ENCODE results near the gene C1QTNF6.

The C1QTNF6 gene

DNA sequence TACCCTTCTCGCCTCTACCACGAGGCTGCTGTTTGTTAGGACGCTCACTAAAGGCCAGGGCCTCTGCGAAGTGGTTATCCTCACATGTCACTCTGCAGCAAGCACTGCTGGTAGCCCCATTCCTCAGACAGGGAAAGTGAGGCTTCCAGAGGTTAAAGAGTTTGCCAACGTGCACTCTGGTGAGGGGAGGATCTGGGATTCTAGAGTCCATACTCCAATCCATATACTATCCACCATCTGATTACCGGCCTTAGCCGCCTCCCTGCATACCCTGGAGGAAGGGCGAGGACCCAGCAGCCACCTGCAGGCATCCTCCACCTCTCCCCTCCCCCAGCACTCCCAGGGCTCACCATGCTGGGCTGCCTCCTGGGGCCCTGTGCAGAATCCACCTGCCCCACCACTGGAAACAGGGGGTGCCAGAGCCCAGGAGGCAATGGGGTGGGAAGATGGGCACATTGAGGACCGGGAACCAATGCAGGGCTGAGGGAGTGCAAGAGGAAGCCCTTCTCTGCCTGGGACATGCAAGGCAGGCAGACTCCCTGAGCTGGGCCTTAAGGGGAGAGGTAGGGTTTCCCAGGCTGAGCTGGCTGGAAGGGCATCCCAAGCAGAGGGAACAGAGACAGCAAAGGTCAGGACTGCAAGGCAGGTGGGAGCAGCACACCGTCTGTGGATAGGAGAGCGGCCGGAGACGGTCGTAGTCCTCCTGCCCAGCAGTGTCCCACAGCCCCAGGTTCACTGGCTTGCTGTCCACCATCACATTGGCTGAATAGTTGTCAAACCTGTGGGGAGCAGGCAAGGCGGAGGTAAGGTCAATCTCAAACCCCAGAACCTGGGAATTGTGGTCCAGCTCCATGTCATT, 44.3 kb upstream of the C1QTNF6 start:
- Histone ChIP-seq H3K4me1 (ENCODE audit: insufficient read depth, insufficient read length) (peaks cover 10% of the 10 kb centered on the region), H3K4me3 (ENCODE audit: insufficient read length, low read depth) (no peak overlapping the region)
- TF ChIP-seq YY1 (IDR thresholded peaks at IDR 0.05; ENCODE audit: insufficient read depth, insufficient read length) (no peak), SUZ12 (IDR thresholded peaks at IDR 0.05; ENCODE audit: extremely low read depth, insufficient read depth, insufficient read length) (no peak), ZNF274 (IDR thresholded peaks at IDR 0.05; ENCODE audit: low read depth, low read length) (no peak)

DNA sequence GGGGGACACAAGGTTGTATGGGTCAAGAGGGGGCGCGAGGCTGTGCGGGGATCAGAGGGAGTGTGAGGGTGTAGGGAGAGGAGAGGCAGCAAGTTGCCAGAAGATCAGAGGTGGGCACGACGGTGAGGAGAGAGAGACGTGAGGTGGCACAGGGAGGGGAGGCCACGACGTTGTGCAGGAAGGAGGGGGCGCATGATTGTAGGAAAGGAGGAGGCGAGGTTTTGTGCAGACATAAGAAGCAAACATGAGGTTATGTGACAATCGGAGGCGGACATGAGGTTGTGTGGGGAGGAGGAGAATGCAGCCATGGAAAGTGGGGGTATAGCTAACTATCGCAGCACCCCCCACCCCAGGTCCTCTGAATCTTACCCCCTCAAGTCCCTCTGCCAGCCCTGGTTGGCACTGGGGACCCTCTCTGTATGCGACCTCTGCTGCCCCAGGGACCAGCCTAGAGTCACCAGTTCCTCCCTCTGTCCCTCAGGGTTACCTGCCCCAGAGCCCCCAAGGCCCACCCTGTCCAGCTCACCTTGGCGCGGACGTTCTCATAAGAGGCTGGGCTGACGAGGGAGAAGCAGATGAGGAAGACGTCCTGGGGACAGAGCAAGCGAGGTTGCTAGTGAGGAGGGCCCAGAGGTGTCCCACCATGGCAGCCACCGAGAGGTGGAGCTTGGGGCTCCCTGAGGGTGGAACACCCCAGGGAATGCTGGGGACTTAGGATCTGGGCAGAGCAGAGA, 43.5 kb upstream of the C1QTNF6 start:
- Histone ChIP-seq H3K4me3 (ENCODE audit: insufficient read length, low read depth) (no peak overlapping the region), H3K9ac (ENCODE audit: insufficient read length, low read depth) (peak overlapping the region; percentile 10)

More for the DNA sequence above, 44.3 kb upstream of the C1QTNF6 start:
- Histone ChIP-seq H3K36me3 (ENCODE audit: insufficient read depth, insufficient read length, low read length) (peaks cover 4% of the 10 kb centered on the region), H3K9ac (ENCODE audit: insufficient read length, low read depth) (no peak overlapping the region), H3K27me3 (ENCODE audit: insufficient read depth, insufficient read length) (no peaks in the 10 kb centered on the region), H3K9me3 (ENCODE audit: insufficient read depth, low read length) (no peaks in the 10 kb centered on the region)
- DNase-seq (ENCODE audit: low read depth, low spot score): no peak

DNA sequence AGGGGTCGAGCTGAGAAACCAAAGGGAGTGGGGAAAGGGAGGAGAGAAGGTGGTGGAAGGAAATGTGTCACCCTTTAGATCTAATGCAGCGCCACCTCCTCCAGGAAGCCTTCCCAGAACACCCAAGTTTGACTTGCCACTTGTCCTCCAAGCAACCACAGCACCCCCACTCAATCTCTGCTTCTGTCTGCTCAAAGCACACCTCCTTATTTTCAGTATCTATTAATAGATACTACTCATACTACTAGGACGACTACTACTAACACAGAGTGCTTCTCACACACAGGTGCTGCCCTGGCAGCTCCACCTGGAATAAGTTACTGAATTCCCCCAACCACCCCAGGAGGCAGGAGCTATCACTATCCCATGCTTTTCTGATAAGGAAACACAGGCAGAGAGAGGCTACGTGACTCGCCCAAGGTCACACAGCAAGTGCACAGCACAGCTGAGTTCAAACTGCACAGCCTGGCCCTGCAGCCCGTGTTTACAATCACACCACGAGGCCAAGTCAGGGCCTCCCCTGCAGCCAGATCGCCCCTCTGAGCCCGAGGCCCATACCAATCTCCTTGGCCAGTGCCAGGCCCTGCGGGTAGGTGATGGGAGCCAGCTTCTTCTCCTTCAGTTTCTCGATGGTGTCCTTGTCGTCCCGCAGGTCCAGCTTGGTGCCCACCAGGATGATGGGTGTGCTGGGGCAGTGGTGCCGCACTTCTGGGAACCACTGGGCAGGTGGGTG, 42.8 kb upstream of the C1QTNF6 start:
- Histone ChIP-seq H3K9ac (ENCODE audit: insufficient read length, low read depth) (no peak overlapping the region), H3K4me3 (ENCODE audit: insufficient read length, low read depth) (no peak overlapping the region), H3K4me1 (ENCODE audit: insufficient read depth, insufficient read length) (peaks cover 10% of the 10 kb centered on the region), H3K9me3 (ENCODE audit: insufficient read depth, low read length) (no peaks in the 10 kb centered on the region), H3K36me3 (ENCODE audit: insufficient read depth, insufficient read length, low read length) (peaks cover 4% of the 10 kb centered on the region), H3K27me3 (ENCODE audit: insufficient read depth, insufficient read length) (no peaks in the 10 kb centered on the region)
- no peak for DNase-seq (ENCODE audit: low read depth, low spot score)
- no peak for TF ChIP-seq ZNF274 (IDR thresholded peaks at IDR 0.05; ENCODE audit: low read depth, low read length)
- TF ChIP-seq SUZ12 (IDR thresholded peaks at IDR 0.05; ENCODE audit: extremely low read depth, insufficient read depth, insufficient read length): no peak
- TF ChIP-seq YY1 (IDR thresholded peaks at IDR 0.05; ENCODE audit: insufficient read depth, insufficient read length): no peak

More for the DNA sequence above, 43.5 kb upstream of the C1QTNF6 start:
- Histone ChIP-seq H3K36me3 (ENCODE audit: insufficient read depth, insufficient read length, low read length) (peaks cover 4% of the 10 kb centered on the region), H3K27me3 (ENCODE audit: insufficient read depth, insufficient read length) (no peaks in the 10 kb centered on the region), H3K4me1 (ENCODE audit: insufficient read depth, insufficient read length) (peaks cover 10% of the 10 kb centered on the region), H3K9me3 (ENCODE audit: insufficient read depth, low read length) (no peaks in the 10 kb centered on the region)
- TF ChIP-seq SUZ12 (IDR thresholded peaks at IDR 0.05; ENCODE audit: extremely low read depth, insufficient read depth, insufficient read length): no peak
- TF ChIP-seq YY1 (IDR thresholded peaks at IDR 0.05; ENCODE audit: insufficient read depth, insufficient read length): no peak
- no peak for TF ChIP-seq ZNF274 (IDR thresholded peaks at IDR 0.05; ENCODE audit: low read depth, low read length)
- no peak for DNase-seq (ENCODE audit: low read depth, low spot score)

DNA sequence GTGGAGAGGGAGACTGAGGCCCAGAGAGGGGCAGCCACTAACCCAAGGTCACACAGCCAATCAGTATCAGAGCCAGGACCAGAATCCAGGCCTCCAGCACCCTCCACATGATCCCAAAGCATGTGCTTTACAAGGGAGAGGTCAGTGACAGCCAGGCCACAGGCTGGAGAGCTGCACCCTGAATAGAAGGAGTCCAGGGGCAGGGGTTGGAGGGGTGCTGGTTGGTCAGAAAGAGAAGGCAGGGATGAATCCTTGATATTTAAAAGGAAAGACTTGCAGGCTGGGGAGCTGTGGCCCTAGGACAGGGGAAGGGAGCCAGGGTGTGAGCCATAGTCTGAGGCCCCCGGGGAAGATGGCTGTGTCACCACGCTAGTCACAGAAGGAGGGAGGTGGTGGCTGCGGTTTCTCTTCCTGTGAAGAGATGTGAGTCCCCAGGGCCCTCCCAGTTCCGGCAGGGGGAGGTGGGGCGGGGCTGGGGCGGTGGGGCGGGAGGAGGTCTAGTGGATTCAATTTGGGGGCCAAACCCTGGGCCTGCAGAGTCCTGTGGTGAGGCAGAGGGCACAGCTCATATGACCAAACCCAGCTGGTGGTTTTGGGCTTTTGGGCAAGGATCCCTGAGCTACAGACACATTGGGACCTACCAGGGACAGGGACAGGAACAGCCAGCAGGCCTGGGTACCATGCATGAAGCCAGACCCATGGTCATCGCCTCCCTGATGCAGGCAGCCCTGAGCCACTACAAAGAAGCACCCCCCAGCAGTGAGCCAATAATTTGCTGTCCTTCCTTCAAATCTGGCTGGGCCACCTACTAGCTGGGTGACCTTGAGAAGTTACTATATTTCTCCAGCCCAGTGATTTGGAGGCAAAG, 42.0 kb upstream of the C1QTNF6 start:
- Histone ChIP-seq H3K9me3 (ENCODE audit: insufficient read depth, low read length) (no peaks in the 10 kb centered on the region), H3K4me3 (ENCODE audit: insufficient read length, low read depth) (no peak overlapping the region), H3K9ac (ENCODE audit: insufficient read length, low read depth) (no peak overlapping the region), H3K27me3 (ENCODE audit: insufficient read depth, insufficient read length) (no peaks in the 10 kb centered on the region), H3K36me3 (ENCODE audit: insufficient read depth, insufficient read length, low read length) (peaks cover 10% of the 10 kb centered on the region), H3K4me1 (ENCODE audit: insufficient read depth, insufficient read length) (peaks cover 10% of the 10 kb centered on the region)
- TF ChIP-seq SUZ12 (IDR thresholded peaks at IDR 0.05; ENCODE audit: extremely low read depth, insufficient read depth, insufficient read length): no peak
- TF ChIP-seq ZNF274 (IDR thresholded peaks at IDR 0.05; ENCODE audit: low read depth, low read length): no peak
- DNase-seq (ENCODE audit: low read depth, low spot score): no peak

DNA sequence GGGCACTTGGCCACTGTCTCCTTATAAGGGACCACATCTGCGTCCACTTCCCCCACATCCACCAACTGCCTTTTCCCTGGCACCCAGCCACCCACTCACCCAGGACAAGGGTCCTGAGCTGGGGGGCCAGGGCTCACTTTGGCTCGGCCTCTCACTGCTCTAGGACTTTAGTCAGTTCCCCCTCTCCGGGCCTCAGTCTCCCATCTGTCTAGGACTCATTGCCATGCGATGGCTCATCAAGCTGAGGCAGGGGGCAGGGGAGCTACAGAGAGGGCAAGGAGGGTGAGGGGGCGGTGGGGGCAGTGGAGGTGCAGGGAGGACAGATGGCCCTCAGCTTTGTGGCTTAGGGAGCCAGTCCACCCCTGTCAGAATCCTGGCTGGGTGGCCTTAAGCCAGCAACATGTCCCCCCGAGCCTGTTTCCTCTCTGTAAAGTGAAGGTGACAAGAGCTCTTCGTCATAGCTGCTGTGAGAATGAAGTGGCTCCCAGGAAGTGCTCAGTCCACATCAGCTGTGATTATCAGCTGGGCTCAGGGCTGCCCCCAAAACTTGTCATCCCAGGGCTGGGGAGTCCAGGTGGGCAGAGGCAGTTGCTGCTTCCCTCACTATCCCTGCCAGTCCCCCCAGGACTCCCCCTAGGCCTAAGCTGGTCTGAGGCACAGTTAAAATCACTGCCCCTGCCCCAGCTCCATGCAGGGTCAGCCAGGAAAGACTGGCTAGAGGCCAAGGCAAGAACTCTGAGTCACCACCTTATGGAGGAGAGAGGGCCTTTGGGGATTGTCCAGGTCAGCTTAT, 41.2 kb upstream of the C1QTNF6 start:
- TF ChIP-seq SUZ12 (IDR thresholded peaks at IDR 0.05; ENCODE audit: extremely low read depth, insufficient read depth, insufficient read length) (no peak), ZNF274 (IDR thresholded peaks at IDR 0.05; ENCODE audit: low read depth, low read length) (no peak), YY1 (IDR thresholded peaks at IDR 0.05; ENCODE audit: insufficient read depth, insufficient read length) (no peak)
- Histone ChIP-seq H3K9me3 (ENCODE audit: insufficient read depth, low read length) (no peaks in the 10 kb centered on the region), H3K27me3 (ENCODE audit: insufficient read depth, insufficient read length) (no peaks in the 10 kb centered on the region), H3K9ac (ENCODE audit: insufficient read length, low read depth) (peak overlapping the region; percentile 32), H3K4me3 (ENCODE audit: insufficient read length, low read depth) (no peak overlapping the region), H3K36me3 (ENCODE audit: insufficient read depth, insufficient read length, low read length) (peaks cover 10% of the 10 kb centered on the region), H3K4me1 (ENCODE audit: insufficient read depth, insufficient read length) (peaks cover 10% of the 10 kb centered on the region)
- DNase-seq (ENCODE audit: low read depth, low spot score): no peak
